Left kidney (tissue), 2 donors: ENCODE data around the gene DUSP7. TPM values are rescaled to one million over a fixed set of nuclear protein-coding genes. Genes with fewer than 3 reads are reported as not detected.

ENCODE experiments used
- DNase-seq: peaks from one replicate; pipeline ENCODE4 v3.0.0-alpha.2; 2013
- polyA plus RNA-seq: library from polyadenylated mRNA; unstranded; fragments of 120-200 nt; gene quantifications from one replicate; pipeline ENCODE4 v1.2.1, GENCODE V29; 2013; ENCODE audit not compliant: insufficient read length

DUSP7 gene
- polyA plus RNA-seq, 1 donor: 13.9 TPM

- no peak for DNase-seq
Observed at GRCh38 chr3:52086976-52087663, 30.7 kb upstream of the DUSP7 start.

- no peak for DNase-seq
Observed at GRCh38 chr3:52086461-52086860, 30.1 kb upstream of the DUSP7 start.

- no peak for DNase-seq
Observed at GRCh38 chr3:52085681-52086282, 29.4 kb upstream of the DUSP7 start.

GRCh38 chr3:52084954-52085680, 28.7 kb upstream of the DUSP7 start:
- DNase-seq: no peak

- no peak for DNase-seq
Observed at GRCh38 chr3:52084216-52084945, 28.0 kb upstream of the DUSP7 start.

GRCh38 chr3:52083556-52084087, 27.3 kb upstream of the DUSP7 start:
- no peak for DNase-seq

GRCh38 chr3:52082951-52083350, 26.6 kb upstream of the DUSP7 start:
- no peak for DNase-seq

GRCh38 chr3:52080830-52081719, 24.7 kb upstream of the DUSP7 start:
- no peak for DNase-seq

GRCh38 chr3:52079958-52080357, 23.6 kb upstream of the DUSP7 start:
- DNase-seq: no peak

GRCh38 chr3:52078781-52079560, 22.6 kb upstream of the DUSP7 start:
- no peak for DNase-seq

GRCh38 chr3:52077925-52078324, 21.6 kb upstream of the DUSP7 start:
- DNase-seq: no peak

- no peak for DNase-seq
Observed at GRCh38 chr3:52076896-52077780, 20.8 kb upstream of the DUSP7 start.

GRCh38 chr3:52073490-52073889, 17.1 kb upstream of the DUSP7 start:
- no peak for DNase-seq

GRCh38 chr3:52072471-52072870, 16.1 kb upstream of the DUSP7 start:
- no peak for DNase-seq

GRCh38 chr3:52072020-52072419, 15.6 kb upstream of the DUSP7 start:
- DNase-seq: no peak

GRCh38 chr3:52070724-52071621, 14.6 kb upstream of the DUSP7 start:
- DNase-seq: no peak

- no peak for DNase-seq
Observed at GRCh38 chr3:52069855-52070254, 13.5 kb upstream of the DUSP7 start.

GRCh38 chr3:52069135-52069534, 12.8 kb upstream of the DUSP7 start:
- no peak for DNase-seq
